Neural cell (in vitro differentiated cells): Measurements from ENCODE around the gene IFIT1B.

ENCODE experiments used
- CTCF ChIP-seq: fragments of 450-650 bp; IDR thresholded peaks from 2 replicates; pipeline ENCODE4 v1.5.1; 2014; ENCODE audit warnings: antibody characterized with exemption, mild to moderate bottlenecking, moderate library complexity; ENCODE audit not compliant: poor library complexity, severe bottlenecking
- EP300 ChIP-seq: fragments of 450-650 bp; conservative IDR thresholded peaks from 2 replicates; pipeline ENCODE4 v1.6.1; 2014; ENCODE audit warnings: antibody characterized with exemption, mild to moderate bottlenecking, moderate library complexity; ENCODE audit not compliant: poor library complexity, severe bottlenecking
- EZH2 ChIP-seq: fragments of 200-600, 300-800 bp; shearing (Covaris generic), sonication (generic); IDR thresholded peaks from 2 replicates; pipeline ENCODE4 v1.6.1; 2014; ENCODE audit warnings: antibody characterized with exemption, low read length, borderline replicate concordance, mild to moderate bottlenecking; ENCODE audit not compliant: insufficient read depth, poor library complexity, severe bottlenecking
- POLR2AphosphoS5 ChIP-seq: IDR thresholded peaks from 2 replicates; pipeline ENCODE4 v1.6.1; 2012
- RAD21 ChIP-seq: fragments of 450-650 bp; conservative IDR thresholded peaks from 2 replicates; pipeline ENCODE4 v1.6.1; 2014; ENCODE audit warnings: antibody characterized with exemption, mild to moderate bottlenecking, moderate library complexity
- REST ChIP-seq: IDR thresholded peaks from 2 replicates; pipeline ENCODE4 v1.6.1; 2012; ENCODE audit warnings: borderline replicate concordance
- TAF1 ChIP-seq: IDR thresholded peaks from 2 replicates; pipeline ENCODE4 v1.6.1; 2012; ENCODE audit warnings: low read depth

DNA sequence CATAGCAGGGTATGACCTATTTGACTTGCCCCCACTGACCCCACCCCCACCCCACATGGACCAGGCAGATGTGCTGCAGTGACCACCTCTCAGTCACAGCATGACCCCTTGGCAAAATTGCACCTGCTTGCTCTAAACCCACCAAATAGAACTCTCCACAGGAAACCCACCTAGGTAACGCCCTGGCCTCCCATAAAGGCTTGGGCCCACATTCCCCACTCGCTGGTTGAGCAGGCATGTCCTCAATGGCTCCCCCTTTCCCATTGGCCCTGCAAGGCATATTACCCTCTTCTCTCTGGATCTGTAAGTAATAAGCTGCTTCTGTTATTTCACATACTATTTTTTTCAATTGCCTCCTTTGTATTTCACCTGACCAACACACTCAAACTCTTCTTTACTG is 17.3 kb downstream of the IFIT1B start:
- TF ChIP-seq RAD21 = no peak
- no peak for TF ChIP-seq POLR2AphosphoS5
- TF ChIP-seq EP300 = no peak
- TF ChIP-seq CTCF = no peak
- no peak for TF ChIP-seq EZH2
- no peak for TF ChIP-seq TAF1
- no peak for TF ChIP-seq REST
